Endothelial cell of umbilical vein (primary cell): Measurements from ENCODE around the gene TBC1D21.

Experiments used
- EZH2 ChIP-seq: IDR thresholded peaks from 2 replicates; pipeline ENCODE4 v1.6.1; 2012; ENCODE audit warnings: borderline replicate concordance, low read depth, mild to moderate bottlenecking, moderate library complexity, low read length, inconsistent platforms; ENCODE audit not compliant: severe bottlenecking
- FOS ChIP-seq: IDR thresholded peaks from 2 replicates; pipeline ENCODE4 v1.6.1; 2011; ENCODE audit warnings: mild to moderate bottlenecking, low read length, moderate library complexity, borderline replicate concordance; ENCODE audit not compliant: insufficient read depth
- MYC ChIP-seq: IDR thresholded peaks from one replicate; pipeline ENCODE4 v1.6.1; 2011; ENCODE audit warnings: mild to moderate bottlenecking, low read depth, low read length
- POLR2A ChIP-seq: IDR thresholded peaks from 2 replicates; pipeline ENCODE4 v1.6.1; 2012; ENCODE audit warnings: low read depth, mild to moderate bottlenecking, control low read depth, low read length
- POLR2AphosphoS5 ChIP-seq: IDR thresholded peaks from 2 replicates; pipeline ENCODE4 v1.6.1; 2012; ENCODE audit warnings: low read depth, mild to moderate bottlenecking, control low read depth, low read length, moderate library complexity; ENCODE audit not compliant: insufficient read depth
- TF ChIP-seq, protein P1 (sequence below), 2 donors: IDR thresholded peaks; 1 replicate in 1 of 2; 2 replicates in 1 of 2; pipeline ENCODE4 v1.5.1; 2011; ENCODE audit warnings: low read length in 2 of 2, mild to moderate bottlenecking in 2 of 2, moderate library complexity in 2 of 2, control low read depth in 1 of 2, inconsistent platforms in 1 of 2, low read depth in 1 of 2; ENCODE audit not compliant: insufficient read depth in 1 of 2; ENCODE audit errors: extremely low read depth in 1 of 2
- TF ChIP-seq, protein P2 (sequence below): IDR thresholded peaks from 2 replicates; pipeline ENCODE4 v1.6.1; 2011; ENCODE audit not compliant: insufficient read depth, insufficient read length

DNA sequence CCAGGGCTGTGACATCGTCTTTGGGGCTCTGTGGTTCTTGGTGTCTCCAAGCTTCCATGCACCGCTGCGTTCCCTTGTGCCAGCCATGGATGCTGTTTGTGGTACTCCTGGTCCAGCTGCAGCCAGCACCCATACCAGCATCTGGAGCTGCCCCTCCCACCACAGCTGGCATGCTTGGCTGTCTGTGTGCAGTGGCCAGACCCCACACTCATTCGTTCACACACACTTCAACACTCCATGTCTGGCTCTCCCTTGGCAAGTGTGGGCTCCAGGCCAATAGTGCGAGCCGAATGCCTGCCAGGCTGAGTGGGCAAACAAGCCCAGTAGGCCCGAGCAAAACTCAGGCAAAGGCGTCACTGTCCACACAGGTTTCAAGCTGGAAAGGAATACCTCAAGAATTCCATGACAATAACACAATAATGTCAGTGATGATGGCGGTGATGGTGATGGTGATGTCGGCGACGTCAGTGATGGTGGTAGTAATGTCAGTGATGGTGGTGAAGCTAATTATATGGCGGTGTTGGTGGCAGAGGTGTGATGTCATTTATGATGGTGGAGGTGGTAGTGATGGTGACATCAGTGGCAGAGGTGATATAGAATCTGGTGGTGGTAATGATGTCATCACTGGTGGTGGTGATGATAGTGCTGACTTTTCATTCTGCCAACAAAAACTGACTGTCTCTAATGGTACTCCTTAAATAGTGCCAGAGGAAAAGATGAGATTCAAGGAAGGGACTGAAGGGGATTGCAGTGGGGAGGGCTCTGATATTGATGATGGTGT, 19.3 kb downstream of the TBC1D21 start:
- TF ChIP-seq, protein P1, sequence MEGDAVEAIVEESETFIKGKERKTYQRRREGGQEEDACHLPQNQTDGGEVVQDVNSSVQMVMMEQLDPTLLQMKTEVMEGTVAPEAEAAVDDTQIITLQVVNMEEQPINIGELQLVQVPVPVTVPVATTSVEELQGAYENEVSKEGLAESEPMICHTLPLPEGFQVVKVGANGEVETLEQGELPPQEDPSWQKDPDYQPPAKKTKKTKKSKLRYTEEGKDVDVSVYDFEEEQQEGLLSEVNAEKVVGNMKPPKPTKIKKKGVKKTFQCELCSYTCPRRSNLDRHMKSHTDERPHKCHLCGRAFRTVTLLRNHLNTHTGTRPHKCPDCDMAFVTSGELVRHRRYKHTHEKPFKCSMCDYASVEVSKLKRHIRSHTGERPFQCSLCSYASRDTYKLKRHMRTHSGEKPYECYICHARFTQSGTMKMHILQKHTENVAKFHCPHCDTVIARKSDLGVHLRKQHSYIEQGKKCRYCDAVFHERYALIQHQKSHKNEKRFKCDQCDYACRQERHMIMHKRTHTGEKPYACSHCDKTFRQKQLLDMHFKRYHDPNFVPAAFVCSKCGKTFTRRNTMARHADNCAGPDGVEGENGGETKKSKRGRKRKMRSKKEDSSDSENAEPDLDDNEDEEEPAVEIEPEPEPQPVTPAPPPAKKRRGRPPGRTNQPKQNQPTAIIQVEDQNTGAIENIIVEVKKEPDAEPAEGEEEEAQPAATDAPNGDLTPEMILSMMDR (IDR thresholded peaks at IDR 0.05; ENCODE audit: extremely low read depth in 1 of 2, insufficient read depth in 1 of 2, low read depth in 1 of 2, low read length in 2 of 2): no peak
- no peak for TF ChIP-seq EZH2
- TF ChIP-seq POLR2A: no peak
- no peak for TF ChIP-seq POLR2AphosphoS5
- TF ChIP-seq, protein P2, sequence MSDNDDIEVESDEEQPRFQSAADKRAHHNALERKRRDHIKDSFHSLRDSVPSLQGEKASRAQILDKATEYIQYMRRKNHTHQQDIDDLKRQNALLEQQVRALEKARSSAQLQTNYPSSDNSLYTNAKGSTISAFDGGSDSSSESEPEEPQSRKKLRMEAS: no peak
- no peak for TF ChIP-seq MYC
- no peak for TF ChIP-seq FOS
